Nucleus accumbens (tissue), 56 donors: ENCODE measurements around the gene IMPDH2.

Experiments used
- DNase-seq, 56 donors: peaks; one replicate each; lab custom pipeline; 2025; lab: John Stamatoyannopoulos, UW

The IMPDH2 gene

GRCh38 chr3:49007068-49007770 is 22.0 kb downstream of the IMPDH2 start, which contains the start of gene WDR6:
Gene WDR6 (plus strand): TSS chr3:49007391. CDS start chr3:49007432, 41 bp downstream.
- DNase-seq, result peak; percentile 57 to 97 (median 91)

- peak in 32 of 56 donors; percentile 37 to 75 (median 59) for DNase-seq
Observed at GRCh38 chr3:49006408-49007067, 22.7 kb downstream of the IMPDH2 start.

GRCh38 chr3:49005998-49006397 is 23.2 kb downstream of the IMPDH2 start:
- DNase-seq, result no peak

- DNase-seq, result no peak
Observed at GRCh38 chr3:49005303-49005680, 23.9 kb downstream of the IMPDH2 start.

- no peak for DNase-seq
Observed at GRCh38 chr3:49004352-49005302, 24.6 kb downstream of the IMPDH2 start.

GRCh38 chr3:49001155-49001554 is 28.0 kb downstream of the IMPDH2 start:
- DNase-seq, result no peak

- DNase-seq, result no peak
Observed at GRCh38 chr3:48999085-48999858, 29.9 kb downstream of the IMPDH2 start.

GRCh38 chr3:48997714-48998637 is 31.2 kb downstream of the IMPDH2 start:
- peak in 40 of 56 donors; percentile 19 to 80 (median 44) for DNase-seq

GRCh38 chr3:48997102-48997635 is 32.0 kb downstream of the IMPDH2 start:
- no peak for DNase-seq

GRCh38 chr3:48996640-48997039 is 32.6 kb downstream of the IMPDH2 start:
- DNase-seq, result no peak

GRCh38 chr3:48993834-48994233 is 35.4 kb downstream of the IMPDH2 start:
- no peak for DNase-seq

- no peak for DNase-seq
Observed at GRCh38 chr3:48991851-48992545, 37.2 kb downstream of the IMPDH2 start.

GRCh38 chr3:48990636-48991469 is 38.3 kb downstream of the IMPDH2 start:
- peak in 26 of 56 donors; percentile 10 to 58 (median 34) for DNase-seq

- DNase-seq, result peak in 55 of 56 donors; percentile 49 to 95 (median 87)
Observed at GRCh38 chr3:48989796-48990635, 39.2 kb downstream of the IMPDH2 start, which contains the start of gene P4HTM. Gene P4HTM (plus strand): TSS chr3:48990241. CDS start chr3:48990257, 16 bp downstream.

GRCh38 chr3:48989126-48989795 is 39.9 kb downstream of the IMPDH2 start:
- DNase-seq, result no peak
